IPS DF 4.7 (cell line): ENCODE measurements around the gene PDE9A.
"Not testable (repeated sequence)": the region's sequence is repeated elsewhere in the genome, so short reads cannot be mapped to it uniquely, and the experiment has no call there.

Experiments
- DNase-seq: peaks from one replicate; pipeline ENCODE4 v3.0.0-alpha.2; 2013; ENCODE audit warnings: low spot score; ENCODE audit errors: extremely low read depth

PDE9A gene

GRCh38 chr21:42786884-42787283, 133.5 kb downstream of the PDE9A start:
- DNase-seq = no peak

- no peak for DNase-seq
These were observed 134.2 kb downstream of the PDE9A start for GRCh38 chr21:42787613-42788012.

GRCh38 chr21:42790520-42791065, 137.2 kb downstream of the PDE9A start:
- no peak for DNase-seq

- no peak for DNase-seq
These were observed 140.4 kb downstream of the PDE9A start for GRCh38 chr21:42793774-42794173.

- DNase-seq = no peak
These were observed 141.1 kb downstream of the PDE9A start for GRCh38 chr21:42794551-42794950.

GRCh38 chr21:42796327-42797062, 143.1 kb downstream of the PDE9A start:
- DNase-seq = no peak

GRCh38 chr21:42797522-42797921, 144.1 kb downstream of the PDE9A start:
- no peak for DNase-seq

- DNase-seq = no peak
These were observed 144.7 kb downstream of the PDE9A start for GRCh38 chr21:42798106-42798505.

- no peak for DNase-seq
These were observed 146.1 kb downstream of the PDE9A start for GRCh38 chr21:42799516-42799915.

- no peak for DNase-seq
These were observed 146.5 kb downstream of the PDE9A start for GRCh38 chr21:42799948-42800347.

GRCh38 chr21:42801616-42802015, 148.2 kb downstream of the PDE9A start:
- DNase-seq = not testable (repeated sequence)

GRCh38 chr21:42806509-42807140, 153.2 kb downstream of the PDE9A start:
- no peak for DNase-seq

- DNase-seq = not testable (repeated sequence)
These were observed 154.0 kb downstream of the PDE9A start for GRCh38 chr21:42807293-42807895.

GRCh38 chr21:42807938-42808613, 154.7 kb downstream of the PDE9A start:
- no peak for DNase-seq

- DNase-seq = no peak
These were observed 155.8 kb downstream of the PDE9A start for GRCh38 chr21:42809171-42809570.

GRCh38 chr21:42809577-42810475, 156.4 kb downstream of the PDE9A start:
- no peak for DNase-seq

- no peak for DNase-seq
These were observed 158.5 kb downstream of the PDE9A start for GRCh38 chr21:42811960-42812359.

- DNase-seq = not testable (repeated sequence)
These were observed 159.3 kb downstream of the PDE9A start for GRCh38 chr21:42812528-42813241.

- DNase-seq = no peak
These were observed 161.8 kb downstream of the PDE9A start for GRCh38 chr21:42815217-42815616.

- DNase-seq = no peak
These were observed 164.9 kb downstream of the PDE9A start for GRCh38 chr21:42818328-42818749.
